ENCODE results near the gene KAT6B. TPM values are rescaled to one million over a fixed set of nuclear protein-coding genes. Genes with fewer than 3 reads are reported as not detected.

Gene KAT6B
- total RNA-seq: 10 to 100 TPM; 24.6 to 25.3 TPM

DNA sequence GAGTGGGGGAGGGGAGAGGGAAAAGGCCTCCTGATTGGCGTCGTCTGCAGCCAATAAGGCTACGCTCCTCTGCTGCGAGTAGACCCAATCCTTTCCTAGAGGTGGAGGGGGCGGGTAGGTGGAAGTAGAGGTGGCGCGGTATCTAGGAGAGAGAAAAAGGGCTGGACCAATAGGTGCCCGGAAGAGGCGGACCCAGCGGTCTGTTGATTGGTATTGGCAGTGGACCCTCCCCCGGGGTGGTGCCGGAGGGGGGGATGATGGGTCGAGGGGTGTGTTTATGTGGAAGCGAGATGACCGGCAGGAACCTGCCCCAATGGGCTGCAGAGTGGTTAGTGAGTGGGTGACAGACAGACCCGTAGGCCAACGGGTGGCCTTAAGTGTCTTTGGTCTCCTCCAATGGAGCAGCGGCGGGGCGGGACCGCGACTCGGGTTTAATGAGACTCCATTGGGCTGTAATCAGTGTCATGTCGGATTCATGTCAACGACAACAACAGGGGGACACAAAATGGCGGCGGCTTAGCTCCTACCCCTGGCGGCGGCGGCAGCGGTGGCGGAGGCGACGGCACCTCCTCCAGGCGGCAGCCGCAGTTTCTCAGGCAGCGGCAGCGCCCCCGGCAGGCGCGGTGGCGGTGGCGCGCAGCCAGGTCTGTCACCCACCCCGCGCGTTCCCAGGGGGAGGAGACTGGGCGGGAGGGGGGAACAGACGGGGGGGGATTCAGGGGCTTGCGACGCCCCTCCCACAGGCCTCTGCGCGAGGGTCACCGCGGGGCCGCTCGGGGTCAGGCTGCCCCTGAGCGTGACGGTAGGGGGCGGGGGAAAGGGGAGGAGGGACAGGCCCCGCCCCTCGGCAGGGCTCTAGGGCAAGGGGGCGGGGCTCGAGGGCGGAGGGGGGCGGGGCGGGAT lies at the start of gene KAT6B:
Gene KAT6B, plus strand, starts transcription at position 459 of the 903 bp plus-strand sequence. CDS start 16,258 bp downstream, outside the sequence.

